GM12878 (cell line): Measurements from ENCODE around the gene CDH8. TPM values are rescaled to one million over a fixed set of nuclear protein-coding genes. Genes with fewer than 3 reads are reported as not detected.
"Not testable (repeated sequence)": the region's sequence is repeated elsewhere in the genome, so short reads cannot be mapped to it uniquely, and the experiment has no call there.

Source experiments
- ATAC-seq: fragments of 200-7000 bp; cut with Tn5 transposase; 3 replicates; pipeline ENCODE4 v1.9.1; 2020; ENCODE audit warnings: mild to moderate bottlenecking, moderate library complexity
- BruUV-seq: library from RNA; stranded (reverse); fragments of 400-500 nt; replicated peaks from 2 replicates; lab custom pipeline; 2021; lab: Mats Ljungman, UMichigan
- CTCF ChIA-PET: fragments of 300-600 bp; sonication (Branson Sonifier 250); formaldehyde crosslinking; extraction: SDS; loops from one replicate; lab custom pipeline; 2021; ENCODE audit warnings: inconsistent platforms; lab: Yijun Ruan, JAX
- POLR2A ChIA-PET: fragments of 350-600 bp; formaldehyde crosslinking; extraction: SDS; loops from one replicate; lab custom pipeline; 2021; ENCODE audit warnings: inconsistent platforms; lab: Charles Lee
- RAD21 ChIA-PET: fragments of 300-600 bp; sonication (Branson Sonifier 250); formaldehyde crosslinking; loops from one replicate; lab custom pipeline; 2023; ENCODE audit warnings: antibody characterized with exemption; ENCODE audit not compliant: unreplicated experiment; lab: Charles Lee
- SMC1A ChIA-PET: fragments of 300-600 bp; sonication (Branson Sonifier 250); formaldehyde crosslinking; loops from one replicate; lab custom pipeline; 2023; ENCODE audit not compliant: unreplicated experiment, uncharacterized antibody; lab: Charles Lee
- DNase-seq: peaks from one replicate; pipeline ENCODE4 v3.0.0-alpha.2; 2011; ENCODE audit warnings: low read depth, low spot score
- FAIRE-seq: peaks from 3 replicates; lab custom pipeline; 2011; peaks lifted over from hg19 to GRCh38; lab: Jason Lieb, UNC
- H2AFZ ChIP-seq: 2 replicates; pipeline ENCODE4 v1.6.0; 2011; ENCODE audit warnings: low read depth, low read length, control low read depth; ENCODE audit not compliant: control insufficient read depth
- H3K27ac ChIP-seq: 2 replicates; pipeline ENCODE4 v1.5.1; 2011; ENCODE audit warnings: control low read depth; ENCODE audit not compliant: control insufficient read depth, insufficient read depth
- H3K27me3 ChIP-seq, 2 experiments: replicated peaks in 1 of 2; 2 replicates each; pipeline versions ENCODE4 v1.6.0 to v1.6.1; 2011; ENCODE audit warnings: low read length in 1 of 2; ENCODE audit not compliant: control insufficient read depth in 2 of 2, insufficient read depth in 2 of 2
- H3K36me3 ChIP-seq, 2 experiments: 2 replicates each; pipeline ENCODE4 v1.5.1; 2011; ENCODE audit warnings: low read length in 1 of 2; ENCODE audit not compliant: control insufficient read depth in 2 of 2, insufficient read depth in 2 of 2
- H3K4me1 ChIP-seq: 2 replicates; pipeline ENCODE4 v1.6.1; 2011; ENCODE audit warnings: mild to moderate bottlenecking, low read length, moderate library complexity, mixed read lengths; ENCODE audit not compliant: control insufficient read depth, insufficient read depth
- H3K4me2 ChIP-seq: 2 replicates; pipeline ENCODE4 v1.6.0; 2011; ENCODE audit warnings: control low read depth; ENCODE audit not compliant: control insufficient read depth, insufficient read depth
- H3K4me3 ChIP-seq: fragments of 200-600 bp; sonication (generic); 2 replicates; pipeline ENCODE4 v1.5.1; 2016
- H3K79me2 ChIP-seq: 2 replicates; pipeline ENCODE4 v1.6.0; 2011; ENCODE audit warnings: low read length; ENCODE audit not compliant: control insufficient read depth, insufficient read depth
- H3K9ac ChIP-seq: 2 replicates; pipeline ENCODE4 v1.8.0; 2011; ENCODE audit warnings: low read length, control low read depth, mixed read lengths; ENCODE audit not compliant: control insufficient read depth, insufficient read depth
- H3K9me3 ChIP-seq: replicated peaks from 3 replicates; pipeline ENCODE4 v1.5.1; 2011; ENCODE audit warnings: mild to moderate bottlenecking, low read length; ENCODE audit not compliant: control insufficient read depth, insufficient read depth
- H4K20me1 ChIP-seq: 2 replicates; pipeline ENCODE4 v1.6.0; 2011; ENCODE audit not compliant: control insufficient read depth, insufficient read depth
- BACH1 ChIP-seq: fragments of 450-650 bp; IDR thresholded peaks from 2 replicates; pipeline ENCODE4 v1.6.1; 2017; ENCODE audit warnings: mild to moderate bottlenecking, borderline replicate concordance
- CHD1 ChIP-seq: IDR thresholded peaks from 2 replicates; pipeline ENCODE4 v1.6.1; 2012; ENCODE audit warnings: low read depth, low read length, improper control_type of control experiment
- CREB1 ChIP-seq: IDR thresholded peaks from 2 replicates; pipeline ENCODE4 v1.6.1; 2012; ENCODE audit warnings: low read depth, mild to moderate bottlenecking, inconsistent platforms
- EED ChIP-seq: sonication (generic); IDR thresholded peaks from 2 replicates; pipeline ENCODE4 v1.6.1; 2016; ENCODE audit warnings: antibody characterized with exemption, low read depth
- EP300 ChIP-seq, 2 experiments: fragments of 150-350 bp in 1 of 2; IDR thresholded peaks; 2 replicates each; pipeline ENCODE4 v1.6.1; 2011 to 2012; ENCODE audit warnings: low read depth in 2 of 2, low read length in 2 of 2, borderline replicate concordance in 1 of 2, improper control_type of control experiment in 1 of 2, inconsistent platforms in 1 of 2; ENCODE audit not compliant: control insufficient read depth in 1 of 2
- HDGF ChIP-seq: fragments of 450-650 bp; IDR thresholded peaks from 2 replicates; pipeline ENCODE4 v1.6.1; 2016; ENCODE audit warnings: antibody characterized with exemption
- JUND ChIP-seq: IDR thresholded peaks from 2 replicates; pipeline ENCODE4 v1.6.1; 2012; ENCODE audit warnings: low read depth, mild to moderate bottlenecking, low read length, improper control_type of control experiment, moderate library complexity
- NKRF ChIP-seq: fragments of 450-650 bp; conservative IDR thresholded peaks from 2 replicates; pipeline ENCODE4 v1.6.1; 2017; ENCODE audit warnings: mild to moderate bottlenecking, moderate library complexity
- NRF1 ChIP-seq: conservative IDR thresholded peaks from 2 replicates; pipeline ENCODE4 v1.6.1; 2011; ENCODE audit warnings: mild to moderate bottlenecking, low read depth, low read length, improper control_type of control experiment
- ZSCAN29 ChIP-seq: fragments of 450-650 bp; IDR thresholded peaks from 2 replicates; pipeline ENCODE4 v1.6.1; 2017; ENCODE audit warnings: mild to moderate bottlenecking, moderate library complexity
- WGBS: methylation state at CpG from one replicate; pipeline ENCODE4 v1.1.6; 2016; ENCODE audit warnings: low lambda C conversion rate; ENCODE audit not compliant: insufficient replicate concordance, insufficient coverage; ENCODE audit errors: missing lambda C conversion rate; 5-methylcytosine and 5-hydroxymethylcytosine counted together
- in situ Hi-C: fragments of 300-500 bp; cut with MboI; formaldehyde crosslinking; loops from 9 replicates; pipeline ENCODE4 v1.14.3; 2018; ENCODE audit warnings: mixed read lengths
- intact Hi-C: fragments of 100-400 bp; cut with micrococcal nuclease; formaldehyde crosslinking; loops from one replicate; pipeline ENCODE4 v1.14.2; 2022; ENCODE audit not compliant: unreplicated experiment
- polyA plus RNA-seq, 11 experiments: library from polyadenylated mRNA; depleted of rRNA in 4 of 11; unstranded in 6 of 11; stranded (reverse) in 5 of 11; fragments of >200 nt; fragmentation: Nextera tagmentation in 4 of 11; fragmentation: Illumina TruSeq in 1 of 11; extraction: Ambion mirVana in 4 of 11; extraction: Trizol in 1 of 11; gene quantifications; 1 replicate in 1 of 11; 2 replicates in 10 of 11; pipeline versions ENCODE4 v1.2.1 to v1.2.3, GENCODE V29; 2011 to 2016; ENCODE audit warnings: inconsistent platforms in 2 of 11, missing spikeins in 2 of 11, low read depth in 1 of 11
- total RNA-seq, 4 experiments: library from RNA; depleted of rRNA in 3 of 4; stranded (reverse); fragments of >200 nt in 3 of 4; fragmentation: Illumina TruSeq in 1 of 4; extraction: Trizol in 1 of 4; gene quantifications; 2 replicates each; pipeline versions ENCODE4 v1.2.1 to v1.2.3, GENCODE V29; 2013 to 2021
- TF ChIP-seq, protein P1 (sequence below): fragments of 450-650 bp; IDR thresholded peaks from 2 replicates; pipeline ENCODE4 v1.6.1; 2017; ENCODE audit warnings: mild to moderate bottlenecking

Gene CDH8
- total and polyA plus RNA-seq, 10 of the 15 experiments (the other 5 are each of a cell fraction or from before 2014, with no cell fraction given) = 0.13 to 0.68 (median 0.25) TPM; not detected in 3

- TF ChIP-seq EP300 (IDR thresholded peaks at IDR 0.05; ENCODE audit: borderline replicate concordance in 1 of 2, control insufficient read depth in 1 of 2, low read depth in 2 of 2, low read length in 2 of 2) (no peak), EED (no peak), NRF1 (no peak), HDGF (no peak), BACH1 (no peak), CREB1 (no peak), NKRF (no peak), ZSCAN29 (no peak), CHD1 (no peak), JUND (no peak)
- TF ChIP-seq, protein P1, sequence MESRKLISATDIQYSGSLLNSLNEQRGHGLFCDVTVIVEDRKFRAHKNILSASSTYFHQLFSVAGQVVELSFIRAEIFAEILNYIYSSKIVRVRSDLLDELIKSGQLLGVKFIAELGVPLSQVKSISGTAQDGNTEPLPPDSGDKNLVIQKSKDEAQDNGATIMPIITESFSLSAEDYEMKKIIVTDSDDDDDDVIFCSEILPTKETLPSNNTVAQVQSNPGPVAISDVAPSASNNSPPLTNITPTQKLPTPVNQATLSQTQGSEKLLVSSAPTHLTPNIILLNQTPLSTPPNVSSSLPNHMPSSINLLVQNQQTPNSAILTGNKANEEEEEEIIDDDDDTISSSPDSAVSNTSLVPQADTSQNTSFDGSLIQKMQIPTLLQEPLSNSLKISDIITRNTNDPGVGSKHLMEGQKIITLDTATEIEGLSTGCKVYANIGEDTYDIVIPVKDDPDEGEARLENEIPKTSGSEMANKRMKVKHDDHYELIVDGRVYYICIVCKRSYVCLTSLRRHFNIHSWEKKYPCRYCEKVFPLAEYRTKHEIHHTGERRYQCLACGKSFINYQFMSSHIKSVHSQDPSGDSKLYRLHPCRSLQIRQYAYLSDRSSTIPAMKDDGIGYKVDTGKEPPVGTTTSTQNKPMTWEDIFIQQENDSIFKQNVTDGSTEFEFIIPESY = no peak
- intact Hi-C loops (no loop called here), in situ Hi-C loops (no loop called here)
- no peak for DNase-seq
- no peaks in the 10 kb centered on the region for H3K27me3 ChIP-seq
- ChIA-PET SMC1A (no interaction called here), RAD21 (no interaction called here), CTCF (no interaction called here), POLR2A (no interaction called here)
- no peaks in the 10 kb centered on the region for H4K20me1 ChIP-seq
- H3K27ac ChIP-seq = no peak overlapping the region
- WGBS = 21% methylated on average over 3 of the region's 3 CpGs
- no peaks in the 10 kb centered on the region for H3K9me3 ChIP-seq
- no peaks in the 10 kb centered on the region for H3K36me3 ChIP-seq
- no peaks in the 10 kb centered on the region for H3K4me1 ChIP-seq
- ATAC-seq = no peak
- H3K9ac ChIP-seq = no peak overlapping the region
- FAIRE-seq = no peak
- no TSS peak for BruUV-seq
- no peak overlapping the region for H2AFZ ChIP-seq
- H3K79me2 ChIP-seq = no peaks in the 10 kb centered on the region
- H3K4me3 ChIP-seq = no peak overlapping the region
- H3K4me2 ChIP-seq = no peak overlapping the region
Observed at GRCh38 chr16:61921373-61921772, 114.9 kb downstream of the CDH8 start.

GRCh38 chr16:61917865-61918826 lies 118.1 kb downstream of the CDH8 start:
- H3K9ac ChIP-seq, SMC1A ChIA-PET, ATAC-seq, H3K27ac ChIP-seq, H3K9me3 ChIP-seq, H3K36me3 ChIP-seq, POLR2A ChIA-PET, H3K4me2 ChIP-seq, H3K4me1 ChIP-seq, CTCF ChIA-PET, intact Hi-C loops, H3K79me2 ChIP-seq, FAIRE-seq, in situ Hi-C loops, H3K4me3 ChIP-seq, H2AFZ ChIP-seq, H4K20me1 ChIP-seq, DNase-seq, H3K27me3 ChIP-seq, BruUV-seq, RAD21 ChIA-PET: not testable (repeated sequence)
- WGBS = 66% methylated on average over 26 of the region's 37 CpGs
